Natural killer cell (primary cell): ENCODE results near the gene OR9A2. TPM values are rescaled to one million over a fixed set of nuclear protein-coding genes. Genes with fewer than 3 reads are reported as not detected.

Source experiments
- ATAC-seq, 3 donors: fragments of 150-1000 bp in 2 of 3; fragments of 200-7000 bp in 1 of 3; cut with Tn5 transposase; 1 replicate in 1 of 3; 2 replicates in 2 of 3; pipeline ENCODE4 v1.10.0; 2021; ENCODE audit warnings: mild to moderate bottlenecking in 2 of 3, moderate library complexity in 2 of 3
- DNase-seq, 2 donors: peaks; one replicate each; pipeline versions ENCODE4 v3.0.0 to v3.0.0-alpha.2; 2013 to 2021; ENCODE audit warnings: mixed read lengths in 1 of 2
- H3K27ac ChIP-seq: one replicate; pipeline ENCODE4 v1.5.1; 2013; ENCODE audit warnings: mild to moderate bottlenecking, low read length
- H3K27me3 ChIP-seq: one replicate; pipeline ENCODE4 v1.6.1; 2013; ENCODE audit warnings: low read length; ENCODE audit not compliant: control insufficient read depth, insufficient read depth
- H3K36me3 ChIP-seq: one replicate; pipeline ENCODE4 v1.6.1; 2013; ENCODE audit warnings: low read length; ENCODE audit not compliant: control insufficient read depth, insufficient read depth
- H3K4me1 ChIP-seq: one replicate; pipeline ENCODE4 v1.6.1; 2013; ENCODE audit warnings: low read length; ENCODE audit not compliant: control insufficient read depth, insufficient read depth
- H3K4me3 ChIP-seq: one replicate; pipeline ENCODE4 v1.5.1; 2013; ENCODE audit warnings: low read length
- H3K9me3 ChIP-seq: one replicate; pipeline ENCODE4 v1.6.1; 2013; ENCODE audit warnings: low read length; ENCODE audit not compliant: control insufficient read depth, insufficient read depth
- H3K27ac Mint-ChIP-seq, 2 donors: one replicate each; pipeline ENCODE4 v1.8.0; 2022; ENCODE audit warnings: mild to moderate bottlenecking in 2 of 2, mixed read lengths in 2 of 2, moderate library complexity in 1 of 2
- H3K27me3 Mint-ChIP-seq, 2 donors: one replicate each; pipeline ENCODE4 v1.8.0; 2022; ENCODE audit warnings: low read depth in 2 of 2, mixed read lengths in 2 of 2
- H3K36me3 Mint-ChIP-seq: one replicate; pipeline ENCODE4 v1.8.0; 2022; ENCODE audit warnings: mixed read lengths
- H3K4me1 Mint-ChIP-seq, 2 donors: one replicate each; pipeline ENCODE4 v1.8.0; 2022; ENCODE audit warnings: mixed read lengths in 2 of 2
- H3K4me3 Mint-ChIP-seq: one replicate; pipeline ENCODE4 v1.8.0; 2022; ENCODE audit warnings: mild to moderate bottlenecking, moderate library complexity, mixed read lengths
- H3K9me3 Mint-ChIP-seq, 2 donors: one replicate each; pipeline ENCODE4 v1.8.0; 2022; ENCODE audit warnings: mixed read lengths in 2 of 2
- CTCF ChIP-seq: fragments of 200-600 bp; IDR thresholded peaks from one replicate; pipeline ENCODE4 v1.8.0; 2022; ENCODE audit warnings: antibody characterized with exemption
- WGBS: methylation state at CpG from one replicate; pipeline ENCODE4 v1.1.7; 2013; ENCODE audit warnings: missing lambda C conversion rate; ENCODE audit not compliant: insufficient coverage; 5-methylcytosine and 5-hydroxymethylcytosine counted together
- intact Hi-C: fragments of 100-400 bp; cut with micrococcal nuclease; formaldehyde crosslinking; loops from one replicate; pipeline ENCODE4 v1.14.2; 2022
- total RNA-seq, 4 donors: library from RNA; stranded (reverse); fragments of 120-200 nt in 1 of 4; gene quantifications; one replicate each; pipeline versions ENCODE4 v1.2.3 to v1.2.4, GENCODE V29; 2013 to 2022

Gene OR9A2
- total RNA-seq, 3 donors from 2014 or later (not counting 1 experiment from before 2014, with no cell fraction given), result not detected

- Histone ChIP-seq H3K27ac (no peak overlapping the region), H3K36me3 (no peaks in the 10 kb centered on the region), H3K4me3 (no peak overlapping the region), H3K27me3 (no peaks in the 10 kb centered on the region), H3K9me3 (no peaks in the 10 kb centered on the region), H3K4me1 (no peaks in the 10 kb centered on the region)
- intact Hi-C loops, result no loop called here
- TF ChIP-seq CTCF, result no peak
- Mint-ChIP-seq H3K9me3 (no peaks in the 10 kb centered on the region), H3K27me3 (peaks cover 7 to 16% of the 10 kb centered on the region in 2 donors), H3K36me3 (no peaks in the 10 kb centered on the region), H3K4me3 (no peak overlapping the region), H3K27ac (no peak overlapping the region), H3K4me1 (no peaks in the 10 kb centered on the region)
- DNase-seq, result no peak
- ATAC-seq, result no peak
These were observed 21.9 kb upstream of the OR9A2 start for GRCh38 chr7:143048827-143049226.

- H3K27ac Mint-ChIP-seq, result no peak overlapping the region
- H3K36me3 Mint-ChIP-seq, result no peaks in the 10 kb centered on the region
- no peak overlapping the region for H3K27ac ChIP-seq
- no peak for TF ChIP-seq CTCF
- H3K9me3 ChIP-seq, result no peaks in the 10 kb centered on the region
- H3K36me3 ChIP-seq, result no peaks in the 10 kb centered on the region
- ATAC-seq (no peak), DNase-seq (no peak)
- H3K4me3 ChIP-seq, result no peak overlapping the region
- no peak overlapping the region for H3K4me3 Mint-ChIP-seq
- 40% methylated on average over 1 of the region's 2 CpGs for WGBS
- no peaks in the 10 kb centered on the region for H3K4me1 ChIP-seq
- intact Hi-C loops, result no loop called here
- H3K27me3 Mint-ChIP-seq, result peaks cover 13 to 22% of the 10 kb centered on the region in 2 donors
- no peaks in the 10 kb centered on the region for H3K4me1 Mint-ChIP-seq
- no peaks in the 10 kb centered on the region for H3K9me3 Mint-ChIP-seq
- no peaks in the 10 kb centered on the region for H3K27me3 ChIP-seq
These were observed 20.4 kb upstream of the OR9A2 start for GRCh38 chr7:143047326-143047725.

DNA sequence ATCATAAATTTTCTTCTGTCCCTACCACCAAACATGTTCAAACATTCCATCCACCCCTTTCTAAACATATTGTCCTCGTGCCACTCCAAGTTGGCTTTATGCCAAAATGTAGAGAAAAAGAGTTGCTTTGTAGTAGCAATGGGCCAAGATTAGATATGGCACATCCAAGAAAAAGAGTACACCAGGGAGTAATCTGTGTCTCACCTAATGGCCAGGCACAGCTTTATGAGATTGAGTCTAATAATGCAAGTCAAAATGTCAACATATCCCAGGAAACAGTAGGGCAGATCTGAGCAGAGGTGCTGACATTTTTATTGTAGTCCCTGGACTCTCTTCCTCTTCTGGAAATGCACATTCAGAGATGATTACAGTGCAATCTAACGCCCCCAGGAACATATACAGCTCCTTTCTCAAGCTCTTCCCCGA lies 19.5 kb upstream of the OR9A2 start:
- Histone ChIP-seq H3K27ac (no peak overlapping the region), H3K27me3 (no peaks in the 10 kb centered on the region), H3K4me3 (no peak overlapping the region), H3K36me3 (no peaks in the 10 kb centered on the region), H3K4me1 (no peaks in the 10 kb centered on the region), H3K9me3 (no peaks in the 10 kb centered on the region)
- no peak for DNase-seq
- intact Hi-C loops, result no loop called here
- ATAC-seq, result no peak
- TF ChIP-seq CTCF, result no peak
- no peaks in the 10 kb centered on the region for H3K4me1 Mint-ChIP-seq
- WGBS, result 65% methylated on average over 3 of the region's 3 CpGs
- no peak overlapping the region for H3K27ac Mint-ChIP-seq
- peaks cover 9 to 22% of the 10 kb centered on the region in 2 donors for H3K27me3 Mint-ChIP-seq
- H3K36me3 Mint-ChIP-seq, result no peaks in the 10 kb centered on the region
- H3K4me3 Mint-ChIP-seq, result no peak overlapping the region
- H3K9me3 Mint-ChIP-seq, result no peaks in the 10 kb centered on the region

GRCh38 chr7:143043391-143043790 lies 16.5 kb upstream of the OR9A2 start:
- ATAC-seq (no peak), DNase-seq (no peak)
- Histone ChIP-seq H3K27me3 (no peaks in the 10 kb centered on the region), H3K36me3 (no peaks in the 10 kb centered on the region), H3K9me3 (no peaks in the 10 kb centered on the region), H3K4me1 (no peaks in the 10 kb centered on the region), H3K4me3 (no peak overlapping the region), H3K27ac (no peak overlapping the region)
- 50% methylated on average over 1 of the region's 2 CpGs for WGBS
- no peak overlapping the region for H3K4me3 Mint-ChIP-seq
- no peaks in the 10 kb centered on the region for H3K36me3 Mint-ChIP-seq
- intact Hi-C loops, result no loop called here
- H3K9me3 Mint-ChIP-seq, result no peaks in the 10 kb centered on the region
- H3K27ac Mint-ChIP-seq, result no peak overlapping the region
- H3K27me3 Mint-ChIP-seq, result peaks cover 11 to 22% of the 10 kb centered on the region in 2 donors
- no peak for TF ChIP-seq CTCF
- no peaks in the 10 kb centered on the region for H3K4me1 Mint-ChIP-seq
